ENCODE data around the gene MORF4L2. TPM values are rescaled to one million over a fixed set of nuclear protein-coding genes. Genes with fewer than 3 reads are reported as not detected.

Gene MORF4L2
- total and polyA plus RNA-seq, 9 of the 15 experiments (the other 6 are each of a cell fraction or from before 2014, with no cell fraction given): 324 to 781 (median 420) TPM

GRCh38 chrX:103687073-103687695 is 685 bp upstream of the MORF4L2 start (continued):
- TF ChIP-seq HSF4 (CRISPR knock-in tag; IDR thresholded peaks at IDR 0.05; ENCODE audit: borderline replicate concordance): no peak
- no peak for TF ChIP-seq ZBTB8A (IDR thresholded peaks at IDR 0.05; ENCODE audit: partially characterized antibody)
- no peak for TF ChIP-seq ZNF274 (IDR thresholded peaks at IDR 0.05; ENCODE audit: borderline replicate concordance, low read depth, low read length)
- peak; percentile 90 for TF ChIP-seq ELF1 (tag; IDR thresholded peaks at IDR 0.05)
- peak; percentile 44; the same call in 1 of the 2 replicates for TF ChIP-seq SMARCA5 (IDR thresholded peaks at IDR 0.05)
- no peak for TF ChIP-seq FOXM1 (IDR thresholded peaks at IDR 0.05; ENCODE audit: low read depth)
- no peak for TF ChIP-seq FOXM1 (CRISPR knock-in tag; IDR thresholded peaks at IDR 0.05; ENCODE audit: low read depth)
- no peak for TF ChIP-seq ZNF146 (CRISPR knock-in tag; IDR thresholded peaks at IDR 0.05; ENCODE audit: unreplicated experiment)
- TF ChIP-seq CBX1 (IDR thresholded peaks at IDR 0.05; ENCODE audit: low read depth): peak; percentile 49; the same call in 1 of the 2 replicates
- peak; percentile 51 for TF ChIP-seq POLR2B (IDR thresholded peaks at IDR 0.05; ENCODE audit: low read depth, partially characterized antibody)
- no peak for TF ChIP-seq TSHZ1 (CRISPR knock-in tag; IDR thresholded peaks at IDR 0.05)
- TF ChIP-seq NFE2 (IDR thresholded peaks at IDR 0.05; ENCODE audit: low read depth): no peak
- TF ChIP-seq PRPF4 (IDR thresholded peaks at IDR 0.05; ENCODE audit: insufficient read depth, low read depth, low read length, poor library complexity, severe bottlenecking): peak; percentile 66
- no peak for TF ChIP-seq CBX5 (IDR thresholded peaks at IDR 0.05; ENCODE audit: borderline replicate concordance, low read depth)
- no peak for TF ChIP-seq YY1 (IDR thresholded peaks at IDR 0.05; ENCODE audit: borderline replicate concordance in 1 of 3, control insufficient read depth in 1 of 3, extremely low read depth in 1 of 3, insufficient read depth in 3 of 3, insufficient read length in 1 of 3, insufficient replicate concordance in 2 of 3, low read depth in 1 of 3, low read length in 2 of 3)
- no peak for TF ChIP-seq ATF2 (CRISPR knock-in tag; IDR thresholded peaks at IDR 0.05)
- TF ChIP-seq HNRNPLL (IDR thresholded peaks at IDR 0.05; ENCODE audit: low read depth, low read length, poor library complexity, severe bottlenecking): peak; percentile 97
- TF ChIP-seq SIN3A (IDR thresholded peaks at IDR 0.05; ENCODE audit: borderline replicate concordance in 2 of 2, control insufficient read depth in 1 of 2, low read depth in 2 of 2, low read length in 2 of 2): no peak
- TF ChIP-seq TAF9B (IDR thresholded peaks at IDR 0.05; ENCODE audit: partially characterized antibody): peak; percentile 24
- no peak for TF ChIP-seq HNRNPUL1 (IDR thresholded peaks at IDR 0.05; ENCODE audit: low read length)
- no peak for TF ChIP-seq ZNF431 (CRISPR knock-in tag; IDR thresholded peaks at IDR 0.05)
- no peak for TF ChIP-seq THRB (CRISPR knock-in tag; conservative IDR thresholded peaks at IDR 0.05)
- TF ChIP-seq ZZZ3 (IDR thresholded peaks at IDR 0.05): no peak

Measured in K562 (cell line).